ENCODE measurements around the gene TBX19.

DNA sequence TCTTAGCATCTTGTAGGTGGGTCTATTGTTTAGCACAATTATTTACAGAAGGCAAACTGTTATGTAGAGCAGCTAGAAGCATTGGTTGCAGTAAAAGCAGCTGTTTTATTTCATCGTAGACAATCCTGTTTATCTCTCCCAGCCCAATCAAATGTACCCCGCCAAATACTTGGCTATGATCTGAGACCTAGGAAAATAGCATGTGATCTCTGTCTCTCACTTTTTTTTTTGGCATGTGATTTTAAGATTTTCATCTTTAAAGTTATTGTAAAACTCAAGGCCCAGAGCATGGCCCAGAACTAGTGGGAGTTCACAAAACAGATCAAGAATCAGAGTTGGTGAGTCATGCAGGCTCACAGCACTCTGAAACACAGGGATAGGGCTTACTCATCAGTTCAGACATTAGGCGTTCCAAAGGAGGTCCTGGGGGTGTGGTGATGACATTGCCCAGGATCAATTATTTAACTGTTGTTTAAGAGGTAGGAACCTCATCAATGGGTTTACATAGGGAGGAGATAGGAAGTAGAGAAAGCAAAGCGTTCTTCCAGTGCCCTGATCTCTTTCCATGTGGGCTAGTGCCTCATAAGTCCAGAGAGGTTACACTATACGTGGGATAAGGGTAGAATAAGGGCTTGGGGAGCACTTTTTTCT lies 40.2 kb downstream of the TBX19 start:
- TF ChIP-seq CTCF (IDR thresholded peaks at IDR 0.05) (no peak), POLR2A (IDR thresholded peaks at IDR 0.05) (no peak)

Data from testis (tissue), 2 donors.